ENCODE results near the gene NR1I3. TPM values are rescaled to one million over a fixed set of nuclear protein-coding genes. Genes with fewer than 3 reads are reported as not detected.

Gene NR1I3
- not detected for total RNA-seq

DNA sequence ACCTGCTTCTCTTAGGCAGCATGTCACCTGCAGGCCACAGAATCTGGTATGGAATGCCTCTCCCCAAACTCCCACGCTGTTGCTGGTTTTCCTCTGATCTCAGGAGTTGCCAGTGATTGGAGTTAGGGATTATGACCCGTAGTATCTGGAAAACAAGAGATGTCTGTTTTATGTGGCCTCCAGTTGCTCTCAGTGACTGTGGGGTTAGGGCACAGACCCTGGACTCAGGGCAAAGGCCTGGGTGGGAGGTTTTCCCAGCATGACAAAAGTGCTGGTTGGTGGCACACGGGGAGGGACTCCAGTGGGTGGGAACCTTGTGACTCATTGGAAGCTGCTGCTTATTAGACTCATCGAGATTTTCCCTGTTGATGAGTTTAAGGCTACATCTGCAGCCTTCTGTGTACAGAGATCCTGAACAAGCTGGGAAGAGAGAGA lies at the start of gene NR1I3:
Gene NR1I3, minus strand, starts transcription at position 165 of the 435 bp plus-strand sequence. CDS start 1,638 bp downstream, outside the sequence.
- Histone ChIP-seq H3K4me1 (no peaks in the 10 kb centered on the region), H3K27me3 (no peaks in the 10 kb centered on the region)
- in situ Hi-C loops (cut with MboI; ENCODE audit: low pct_ligation_motif_present in 1 of 4, low pct_unique_long_range_greater_than_20kb in 1 of 4, low sequenced_read_pairs in 3 of 4) = loop anchor here in 1 of 4 donors (10.0 kb wide), 1 partner anchor 137 kb away; no protein-coding TSS in a partner anchor

DNA sequence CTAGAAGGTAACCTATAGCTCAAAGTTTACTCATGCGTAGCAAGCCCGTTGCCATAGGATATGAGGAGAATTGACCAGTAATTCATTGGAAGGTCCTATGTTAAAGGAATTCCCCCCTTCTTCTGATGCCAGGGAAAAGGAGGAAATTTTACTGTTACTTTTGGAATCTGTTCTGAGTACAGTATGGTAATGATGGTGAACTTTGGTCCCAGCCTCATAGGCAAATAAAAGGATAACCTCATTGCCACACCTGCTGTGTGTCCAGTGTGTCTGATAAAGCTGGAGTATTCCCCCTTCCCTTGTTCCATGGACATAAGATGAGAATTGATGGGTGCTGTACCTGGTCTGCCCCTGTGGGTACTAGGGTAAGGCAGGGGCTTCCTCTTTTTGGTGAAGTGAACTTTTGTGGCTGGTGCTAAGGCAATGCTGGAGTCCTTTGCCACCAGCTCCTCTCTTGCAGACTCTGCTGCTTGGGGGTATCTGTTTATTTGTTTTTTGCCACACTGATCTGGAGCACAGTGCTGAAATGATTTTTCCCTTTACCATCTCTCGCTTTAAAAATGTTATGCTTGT lies 49.6 kb upstream of the NR1I3 start:
- TF ChIP-seq, protein P1, sequence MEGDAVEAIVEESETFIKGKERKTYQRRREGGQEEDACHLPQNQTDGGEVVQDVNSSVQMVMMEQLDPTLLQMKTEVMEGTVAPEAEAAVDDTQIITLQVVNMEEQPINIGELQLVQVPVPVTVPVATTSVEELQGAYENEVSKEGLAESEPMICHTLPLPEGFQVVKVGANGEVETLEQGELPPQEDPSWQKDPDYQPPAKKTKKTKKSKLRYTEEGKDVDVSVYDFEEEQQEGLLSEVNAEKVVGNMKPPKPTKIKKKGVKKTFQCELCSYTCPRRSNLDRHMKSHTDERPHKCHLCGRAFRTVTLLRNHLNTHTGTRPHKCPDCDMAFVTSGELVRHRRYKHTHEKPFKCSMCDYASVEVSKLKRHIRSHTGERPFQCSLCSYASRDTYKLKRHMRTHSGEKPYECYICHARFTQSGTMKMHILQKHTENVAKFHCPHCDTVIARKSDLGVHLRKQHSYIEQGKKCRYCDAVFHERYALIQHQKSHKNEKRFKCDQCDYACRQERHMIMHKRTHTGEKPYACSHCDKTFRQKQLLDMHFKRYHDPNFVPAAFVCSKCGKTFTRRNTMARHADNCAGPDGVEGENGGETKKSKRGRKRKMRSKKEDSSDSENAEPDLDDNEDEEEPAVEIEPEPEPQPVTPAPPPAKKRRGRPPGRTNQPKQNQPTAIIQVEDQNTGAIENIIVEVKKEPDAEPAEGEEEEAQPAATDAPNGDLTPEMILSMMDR (IDR thresholded peaks at IDR 0.05) = no peak
- TF ChIP-seq POLR2AphosphoS5 (IDR thresholded peaks at IDR 0.05) = no peak
- no peak for TF ChIP-seq EP300 (IDR thresholded peaks at IDR 0.05; ENCODE audit: low read depth)
- no peak for TF ChIP-seq POLR2A (IDR thresholded peaks at IDR 0.05)
- intact Hi-C loops (cut with DNase I; ENCODE audit: low total_unique reads) = no loop called here

More for the DNA sequence above, at the start of gene NR1I3:
- DNase-seq = no peak
- Histone ChIP-seq H3K4me3 (no peak within 1 kb of the TSS), H3K9me3 (no peaks in the 10 kb centered on the region), H3K27ac (no peak within 1 kb of the TSS), H3K36me3 (no peaks in the 10 kb centered on the region)
- WGBS, 2 donors (ENCODE audit: low coverage in 1 of 2) = 53% methylated on average over 4 of the region's 4 CpGs; no CpG with 5 or more reads in 1 of the 2 donors
- intact Hi-C loops (cut with DNase I; ENCODE audit: low total_unique reads) = no loop called here
- TF ChIP-seq EP300 (IDR thresholded peaks at IDR 0.05; ENCODE audit: low read depth) = no peak
- TF ChIP-seq POLR2A (IDR thresholded peaks at IDR 0.05) = no peak
- TF ChIP-seq, protein P1 (IDR thresholded peaks at IDR 0.05) = no peak
- no peak for TF ChIP-seq POLR2AphosphoS5 (IDR thresholded peaks at IDR 0.05)

GRCh38 chr1:161285521-161285920 lies 47.5 kb upstream of the NR1I3 start:
- intact Hi-C loops (cut with DNase I; ENCODE audit: low total_unique reads) (no loop called here), in situ Hi-C loops (cut with MboI; ENCODE audit: low pct_ligation_motif_present in 1 of 4, low pct_unique_long_range_greater_than_20kb in 1 of 4, low sequenced_read_pairs in 3 of 4) (no loop called here)
- TF ChIP-seq POLR2A (IDR thresholded peaks at IDR 0.05) = no peak
- H3K27ac ChIP-seq = no peak overlapping the region
- no peak overlapping the region for H3K4me3 ChIP-seq
- no peaks in the 10 kb centered on the region for H3K36me3 ChIP-seq
- H3K27me3 ChIP-seq = no peaks in the 10 kb centered on the region
- DNase-seq = no peak
- no peaks in the 10 kb centered on the region for H3K9me3 ChIP-seq
- no peaks in the 10 kb centered on the region for H3K4me1 ChIP-seq
- WGBS, 2 donors (ENCODE audit: low coverage in 1 of 2) = 66 to 83% methylated on average over 4 to 5 of the region's 5 CpGs

More for the DNA sequence above, 49.6 kb upstream of the NR1I3 start:
- in situ Hi-C loops (cut with MboI; ENCODE audit: low pct_ligation_motif_present in 1 of 4, low pct_unique_long_range_greater_than_20kb in 1 of 4, low sequenced_read_pairs in 3 of 4) = no loop called here
- Histone ChIP-seq H3K27me3 (no peaks in the 10 kb centered on the region), H3K4me3 (no peak overlapping the region), H3K9me3 (no peaks in the 10 kb centered on the region), H3K36me3 (no peaks in the 10 kb centered on the region), H3K27ac (no peak overlapping the region), H3K4me1 (no peaks in the 10 kb centered on the region)
- no peak for DNase-seq
- WGBS, 2 donors (ENCODE audit: low coverage in 1 of 2) = 60 to 78% methylated on average over 3 of the region's 3 CpGs

- no peak overlapping the region for H3K4me3 ChIP-seq
- no peaks in the 10 kb centered on the region for H3K36me3 ChIP-seq
- in situ Hi-C loops (cut with MboI; ENCODE audit: low pct_ligation_motif_present in 1 of 4, low pct_unique_long_range_greater_than_20kb in 1 of 4, low sequenced_read_pairs in 3 of 4) (no loop called here), intact Hi-C loops (cut with DNase I; ENCODE audit: low total_unique reads) (no loop called here)
- H3K9me3 ChIP-seq = no peaks in the 10 kb centered on the region
- no peaks in the 10 kb centered on the region for H3K27me3 ChIP-seq
- no peak for DNase-seq
- H3K4me1 ChIP-seq = no peaks in the 10 kb centered on the region
- 93 to 98% methylated on average over 2 of the region's 2 CpGs for WGBS, 2 donors (ENCODE audit: low coverage in 1 of 2)
- no peak overlapping the region for H3K27ac ChIP-seq
- no peak for TF ChIP-seq POLR2A (IDR thresholded peaks at IDR 0.05)
- TF ChIP-seq POLR2AphosphoS5 (IDR thresholded peaks at IDR 0.05) = no peak
- TF ChIP-seq, protein P1 (IDR thresholded peaks at IDR 0.05) = no peak
- no peak for TF ChIP-seq EP300 (IDR thresholded peaks at IDR 0.05; ENCODE audit: low read depth)
These were observed 47.1 kb upstream of the NR1I3 start for GRCh38 chr1:161285113-161285512.

GRCh38 chr1:161282991-161283390 lies 45.0 kb upstream of the NR1I3 start:
- Histone ChIP-seq H3K4me3 (no peak overlapping the region), H3K27me3 (no peaks in the 10 kb centered on the region), H3K27ac (no peak overlapping the region), H3K9me3 (no peaks in the 10 kb centered on the region), H3K4me1 (no peaks in the 10 kb centered on the region), H3K36me3 (no peaks in the 10 kb centered on the region)
- in situ Hi-C loops (cut with MboI; ENCODE audit: low pct_ligation_motif_present in 1 of 4, low pct_unique_long_range_greater_than_20kb in 1 of 4, low sequenced_read_pairs in 3 of 4) = no loop called here
- DNase-seq = no peak
- 83 to 100% methylated on average over 1 of the region's 1 CpG for WGBS, 2 donors (ENCODE audit: low coverage in 1 of 2)
- TF ChIP-seq, protein P1 (IDR thresholded peaks at IDR 0.05) = no peak
- TF ChIP-seq POLR2AphosphoS5 (IDR thresholded peaks at IDR 0.05) = no peak
- no peak for TF ChIP-seq POLR2A (IDR thresholded peaks at IDR 0.05)
- TF ChIP-seq EP300 (IDR thresholded peaks at IDR 0.05; ENCODE audit: low read depth) = no peak
- intact Hi-C loops (cut with DNase I; ENCODE audit: low total_unique reads) = no loop called here
